ENCODE results near the gene KLK6. TPM values are rescaled to one million over a fixed set of nuclear protein-coding genes. Genes with fewer than 3 reads are reported as not detected.
"Not testable (repeated sequence)": the region's sequence is repeated elsewhere in the genome, so short reads cannot be mapped to it uniquely, and the experiment has no call there.

Gene KLK6
- total RNA-seq, 2 donors from 2014 or later, result 1.8 TPM; not detected in 1

DNA sequence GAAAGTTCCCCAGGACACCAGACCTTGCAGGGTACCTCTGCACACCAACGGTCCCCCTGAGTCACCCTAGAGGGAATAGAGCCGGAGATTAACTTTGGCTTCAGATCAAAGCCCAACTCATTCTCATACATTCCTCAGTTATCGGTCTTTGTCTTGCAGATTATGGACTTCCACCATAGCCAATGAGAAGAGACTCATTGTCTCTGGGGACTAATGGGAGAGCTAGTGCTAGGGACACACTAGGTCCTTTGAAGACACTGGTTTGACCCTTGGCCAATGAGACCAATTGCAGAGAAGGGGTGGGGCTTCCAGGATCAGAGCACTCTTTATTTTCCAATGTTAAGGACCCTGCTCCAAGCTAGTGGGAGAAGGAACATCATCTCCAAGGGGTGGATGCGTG is 8.2 kb upstream of the KLK6 start:
- 77% methylated on average over 4 of the region's 4 CpGs for WGBS
- no peak for DNase-seq (ENCODE audit: low spot score)
- H3K27me3 ChIP-seq (replicated peaks; ENCODE audit: insufficient read depth), result no peaks in the 10 kb centered on the region
- H3K4me3 ChIP-seq, result no peak overlapping the region
- intact Hi-C loops (cut with DNase I), result no loop called here
- no peak for TF ChIP-seq POLR2AphosphoS5 (IDR thresholded peaks at IDR 0.05)
- no peak for TF ChIP-seq POLR2A (IDR thresholded peaks at IDR 0.05)
- no peak for TF ChIP-seq CTCF (IDR thresholded peaks at IDR 0.05)
- H3K9me3 ChIP-seq, result no peaks in the 10 kb centered on the region
- H3K27ac ChIP-seq, result no peak overlapping the region
- no peaks in the 10 kb centered on the region for H3K36me3 ChIP-seq
- no peaks in the 10 kb centered on the region for H3K4me1 ChIP-seq (replicated peaks)

DNA sequence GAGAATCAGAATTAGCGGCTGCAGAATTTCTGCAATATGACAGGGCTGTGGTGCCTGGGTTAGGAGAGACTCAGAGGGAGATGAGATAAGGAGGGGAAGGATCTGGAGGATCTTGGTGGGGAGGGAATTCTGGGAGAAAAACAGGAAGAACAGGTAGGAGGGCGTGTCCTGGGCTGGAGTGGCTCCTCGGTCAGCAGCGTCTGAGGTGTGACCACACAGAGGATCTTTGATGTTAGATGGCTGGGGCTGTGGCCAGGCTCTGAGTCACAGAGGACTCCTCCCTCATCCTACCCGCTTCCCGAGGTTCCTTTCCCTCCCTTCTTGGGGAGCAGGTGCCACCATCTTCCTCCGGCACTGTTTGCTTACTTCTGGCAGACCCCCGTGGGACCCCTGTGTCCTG is 6.4 kb upstream of the KLK6 start:
- Histone ChIP-seq H3K27ac (no peak overlapping the region), H3K27me3 (replicated peaks; ENCODE audit: insufficient read depth) (no peaks in the 10 kb centered on the region), H3K36me3 (no peaks in the 10 kb centered on the region), H3K4me1 (replicated peaks) (no peaks in the 10 kb centered on the region), H3K9me3 (no peaks in the 10 kb centered on the region), H3K4me3 (no peak overlapping the region)
- intact Hi-C loops (cut with DNase I), result no loop called here
- 14% methylated on average over 8 of the region's 8 CpGs for WGBS
- peak; percentile 32 for DNase-seq (ENCODE audit: low spot score)
- TF ChIP-seq POLR2AphosphoS5 (IDR thresholded peaks at IDR 0.05) (no peak), CTCF (IDR thresholded peaks at IDR 0.05) (no peak), POLR2A (IDR thresholded peaks at IDR 0.05) (no peak)

- no peaks in the 10 kb centered on the region for H3K36me3 ChIP-seq
- no peak for DNase-seq (ENCODE audit: low spot score)
- H3K4me3 ChIP-seq, result no peak overlapping the region
- H3K27me3 ChIP-seq (replicated peaks; ENCODE audit: insufficient read depth), result no peaks in the 10 kb centered on the region
- H3K9me3 ChIP-seq, result no peaks in the 10 kb centered on the region
- 16% methylated on average over 7 of the region's 9 CpGs for WGBS
- intact Hi-C loops (cut with DNase I), result no loop called here
- no peaks in the 10 kb centered on the region for H3K4me1 ChIP-seq (replicated peaks)
- TF ChIP-seq POLR2AphosphoS5 (IDR thresholded peaks at IDR 0.05) (no peak), CTCF (IDR thresholded peaks at IDR 0.05) (no peak), POLR2A (IDR thresholded peaks at IDR 0.05) (no peak)
- no peak overlapping the region for H3K27ac ChIP-seq
Measured at GRCh38 chr19:50974702-50975556, 5.5 kb upstream of the KLK6 start.

DNA sequence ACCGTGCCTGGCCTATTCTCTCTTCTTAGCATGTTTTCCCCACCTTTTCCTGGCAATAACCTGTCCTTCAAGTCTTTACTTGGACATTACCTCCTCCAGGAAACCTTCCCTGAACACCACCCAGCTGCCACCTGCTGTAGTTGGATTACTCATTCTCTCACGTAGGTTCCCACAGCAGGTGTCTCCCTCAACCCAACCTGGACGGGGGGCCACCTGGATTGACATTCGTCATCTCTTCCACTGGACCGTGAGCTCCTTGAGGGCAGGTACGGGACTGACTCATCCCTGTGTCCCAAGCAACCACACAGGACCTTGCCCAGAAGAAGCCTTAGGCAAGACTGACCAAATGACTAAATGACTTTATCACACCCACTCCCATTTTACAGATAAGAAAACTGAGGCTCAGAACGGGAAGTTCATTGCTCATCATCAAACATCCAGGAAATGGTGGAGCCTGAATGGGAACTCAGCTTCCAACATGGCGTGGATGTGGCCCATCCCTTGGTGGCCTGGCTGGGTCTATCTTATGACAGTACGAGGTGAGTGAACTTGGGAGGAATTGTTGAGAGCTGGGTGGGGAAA is 3.5 kb upstream of the KLK6 start:
- Histone ChIP-seq H3K27me3 (replicated peaks; ENCODE audit: insufficient read depth) (peaks cover 2% of the 10 kb centered on the region), H3K4me3 (no peak overlapping the region), H3K27ac (no peak overlapping the region), H3K4me1 (replicated peaks) (no peaks in the 10 kb centered on the region), H3K36me3 (no peaks in the 10 kb centered on the region), H3K9me3 (no peaks in the 10 kb centered on the region)
- TF ChIP-seq POLR2A (IDR thresholded peaks at IDR 0.05), result no peak
- no peak for TF ChIP-seq POLR2AphosphoS5 (IDR thresholded peaks at IDR 0.05)
- no peak for TF ChIP-seq CTCF (IDR thresholded peaks at IDR 0.05)
- 85% methylated on average over 9 of the region's 9 CpGs for WGBS
- intact Hi-C loops (cut with DNase I), result no loop called here
- DNase-seq (ENCODE audit: low spot score), result no peak

GRCh38 chr19:50969810-50970209 is 419 bp upstream of the KLK6 start:
- DNase-seq (ENCODE audit: low spot score); H3K27ac ChIP-seq; H3K27me3 ChIP-seq (replicated peaks; ENCODE audit: insufficient read depth); H3K4me3 ChIP-seq; H3K9me3 ChIP-seq; H3K4me1 ChIP-seq (replicated peaks); intact Hi-C loops (cut with DNase I); H3K36me3 ChIP-seq: not testable (repeated sequence)
- 73% methylated on average over 3 of the region's 3 CpGs for WGBS
